C4-2B (cell line): ENCODE measurements around the gene MORF4L2.

ENCODE experiments used
- CTCF ChIP-seq: fragments of 450-650 bp; conservative IDR thresholded peaks from 2 replicates; pipeline ENCODE4 v1.5.1; 2017; ENCODE audit warnings: mild to moderate bottlenecking
- ZFX ChIP-seq: fragments of 450-650 bp; IDR thresholded peaks from 2 replicates; pipeline ENCODE4 v1.6.1; 2017

DNA sequence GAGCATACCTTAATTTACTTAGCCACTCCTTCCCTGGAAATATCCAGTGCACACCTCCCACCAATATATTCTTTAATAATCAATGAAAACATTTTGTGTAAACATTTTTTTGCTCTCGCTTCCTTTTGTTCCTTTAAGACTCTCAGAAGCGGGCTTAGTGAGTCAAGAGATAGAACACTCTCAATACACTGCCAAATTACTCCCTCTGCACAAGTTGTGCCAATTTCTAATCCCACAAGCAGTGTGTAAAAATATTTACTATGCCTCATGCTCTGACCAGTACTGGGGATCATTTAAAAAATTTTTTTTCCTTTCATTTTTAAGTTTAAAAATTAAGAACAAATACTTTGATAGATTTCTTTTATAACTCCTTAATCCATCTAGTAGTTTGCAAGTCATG, 5.1 kb downstream of the MORF4L2 start:
- TF ChIP-seq CTCF (no peak), ZFX (no peak)
